ENCODE measurements around the gene OR1N2. TPM values are rescaled to one million over a fixed set of nuclear protein-coding genes. Genes with fewer than 3 reads are reported as not detected.
"Not testable (repeated sequence)": the region's sequence is repeated elsewhere in the genome, so short reads cannot be mapped to it uniquely, and the experiment has no call there.

The OR1N2 gene
- total RNA-seq, 2 donors from 2014 or later = 1.1 TPM; not detected in 1

GRCh38 chr9:122567901-122568300, 15.0 kb downstream of the OR1N2 start:
- no peak for DNase-seq (ENCODE audit: low spot score)
- Histone ChIP-seq H3K4me3 (no peak overlapping the region), H3K36me3 (no peaks in the 10 kb centered on the region), H3K27ac (no peak overlapping the region), H3K27me3 (replicated peaks; ENCODE audit: insufficient read depth) (no peaks in the 10 kb centered on the region), H3K9me3 (no peaks in the 10 kb centered on the region), H3K4me1 (ENCODE audit: control insufficient read depth in 1 of 2, low read depth in 2 of 2) (no peaks in the 10 kb centered on the region)
- no peak for TF ChIP-seq CTCF (IDR thresholded peaks at IDR 0.05)
- no peak for ATAC-seq (ENCODE audit: insufficient number of reproducible peaks, low FRiP score, low read depth)

GRCh38 chr9:122572456-122572855, 19.5 kb downstream of the OR1N2 start:
- H3K4me3 ChIP-seq = no peak overlapping the region
- no peaks in the 10 kb centered on the region for H3K27me3 ChIP-seq (replicated peaks; ENCODE audit: insufficient read depth)
- no peak for ATAC-seq (ENCODE audit: insufficient number of reproducible peaks, low FRiP score, low read depth)
- no peaks in the 10 kb centered on the region for H3K9me3 ChIP-seq
- TF ChIP-seq CTCF (IDR thresholded peaks at IDR 0.05) = no peak
- DNase-seq (ENCODE audit: low spot score) = no peak
- no peaks in the 10 kb centered on the region for H3K36me3 ChIP-seq
- H3K27ac ChIP-seq = no peak overlapping the region
- no peaks in the 10 kb centered on the region for H3K4me1 ChIP-seq (ENCODE audit: control insufficient read depth in 1 of 2, low read depth in 2 of 2)

GRCh38 chr9:122579874-122580273, 27.0 kb downstream of the OR1N2 start:
- no peak overlapping the region for H3K4me3 ChIP-seq
- ATAC-seq (ENCODE audit: insufficient number of reproducible peaks, low FRiP score, low read depth) = no peak
- H3K27ac ChIP-seq = no peak overlapping the region
- no peaks in the 10 kb centered on the region for H3K9me3 ChIP-seq
- H3K36me3 ChIP-seq = no peaks in the 10 kb centered on the region
- TF ChIP-seq CTCF (IDR thresholded peaks at IDR 0.05) = no peak
- no peak for DNase-seq (ENCODE audit: low spot score)
- H3K27me3 ChIP-seq (replicated peaks; ENCODE audit: insufficient read depth) = no peaks in the 10 kb centered on the region
- no peaks in the 10 kb centered on the region for H3K4me1 ChIP-seq (ENCODE audit: control insufficient read depth in 1 of 2, low read depth in 2 of 2)

GRCh38 chr9:122580360-122580759, 27.4 kb downstream of the OR1N2 start:
- Histone ChIP-seq H3K4me1 (ENCODE audit: control insufficient read depth in 1 of 2, low read depth in 2 of 2) (no peaks in the 10 kb centered on the region), H3K27me3 (replicated peaks; ENCODE audit: insufficient read depth) (no peaks in the 10 kb centered on the region), H3K4me3 (no peak overlapping the region), H3K9me3 (no peaks in the 10 kb centered on the region), H3K27ac (no peak overlapping the region), H3K36me3 (no peaks in the 10 kb centered on the region)
- TF ChIP-seq CTCF (IDR thresholded peaks at IDR 0.05) = no peak
- ATAC-seq (ENCODE audit: insufficient number of reproducible peaks, low FRiP score, low read depth) = no peak
- DNase-seq (ENCODE audit: low spot score) = no peak

- ATAC-seq (ENCODE audit: insufficient number of reproducible peaks, low FRiP score, low read depth); H3K4me3 ChIP-seq; H3K4me1 ChIP-seq (ENCODE audit: control insufficient read depth in 1 of 2, low read depth in 2 of 2); H3K27ac ChIP-seq; H3K27me3 ChIP-seq (replicated peaks; ENCODE audit: insufficient read depth); DNase-seq (ENCODE audit: low spot score); H3K9me3 ChIP-seq; H3K36me3 ChIP-seq: not testable (repeated sequence)
These were observed 30.4 kb downstream of the OR1N2 start, which contains the start of gene OR1L8 for GRCh38 chr9:122583284-122583683. Gene OR1L8, minus strand, starts transcription at chr9:122583384. Its CDS starts 14,907 bp downstream, at chr9:122568477.

Other genes starting within 250 kb of the OR1N2 start
- 10 to 100 TPM; 10.8 to 13.8 TPM for gene PTGS1, start 182.1 kb upstream of the OR1N2 start, total RNA-seq
- gene OR1J1, start 75.2 kb upstream of the OR1N2 start, total RNA-seq = not detected
- gene OR1J2, start 42.3 kb upstream of the OR1N2 start, total RNA-seq = 1 to 10 TPM in 1 of 2 donors, not detected in 1; 3.2 TPM
- gene OR1J4, start 34.0 kb upstream of the OR1N2 start, total RNA-seq = not detected
- gene OR1N1, start 25.8 kb upstream of the OR1N2 start, total RNA-seq = not detected
- not detected for gene OR1L8, start 30.3 kb downstream of the OR1N2 start, total RNA-seq
- gene OR1Q1, start 61.6 kb downstream of the OR1N2 start, total RNA-seq = not detected
- not detected for gene OR1B1, start 104.5 kb downstream of the OR1N2 start, total RNA-seq
- gene OR1L1, start 108.6 kb downstream of the OR1N2 start, total RNA-seq = not detected
- not detected for gene OR1L3, start 122.0 kb downstream of the OR1N2 start, total RNA-seq
- gene OR1L4, start 170.9 kb downstream of the OR1N2 start, total RNA-seq = not detected
- not detected for gene OR1L6, start 189.2 kb downstream of the OR1N2 start, total RNA-seq
- gene OR5C1, start 235.8 kb downstream of the OR1N2 start, total RNA-seq = not detected
- gene OR1K1, start 247.0 kb downstream of the OR1N2 start, total RNA-seq = not detected